Transverse colon (tissue), 4 donors: ENCODE measurements around the gene HDAC8. TPM values are rescaled to one million over a fixed set of nuclear protein-coding genes. Genes with fewer than 3 reads are reported as not detected.

Experiments
- DNase-seq: peaks from one replicate; pipeline ENCODE4 v3.0.0-alpha.2; 2019
- H3K27ac ChIP-seq, 4 donors: fragments of 200-600 bp; sonication (generic); 2 replicates each; pipeline ENCODE4 v1.5.1; 2016 to 2018; ENCODE audit warnings: inconsistent platforms in 4 of 4
- H3K27me3 ChIP-seq: fragments of 200-600 bp; sonication (generic); 2 replicates; pipeline ENCODE4 v1.5.1; 2017; ENCODE audit warnings: inconsistent platforms
- H3K36me3 ChIP-seq, 4 donors: fragments of 200-600 bp; sonication (generic); 2 replicates each; pipeline ENCODE4 v1.5.1; 2017 to 2019; ENCODE audit warnings: inconsistent platforms in 4 of 4
- H3K4me1 ChIP-seq, 4 donors: fragments of 200-600 bp; sonication (generic); 2 replicates each; pipeline ENCODE4 v1.5.1; 2017 to 2020; ENCODE audit warnings: inconsistent platforms in 4 of 4
- H3K4me3 ChIP-seq, 4 donors: fragments of 200-600 bp; sonication (generic); 1 replicate in 1 of 4; 2 replicates in 3 of 4; pipeline versions ENCODE4 v1.5.1 to v1.6.1; 2017 to 2019; ENCODE audit warnings: inconsistent platforms in 4 of 4
- H3K9me3 ChIP-seq, 2 donors: fragments of 200-600 bp; sonication (generic); 2 replicates each; pipeline ENCODE4 v1.5.1; 2017 to 2019; ENCODE audit warnings: inconsistent platforms in 2 of 2
- CTCF ChIP-seq, 5 experiments: fragments of 200-600 bp in 3 of 5; fragments of 450-650 bp in 2 of 5; sonication (generic) in 3 of 5; IDR thresholded peaks; 1 replicate in 2 of 5; 2 replicates in 3 of 5; pipeline ENCODE4 v1.5.1; 2016 to 2017; ENCODE audit warnings: antibody characterized with exemption in 5 of 5, inconsistent platforms in 3 of 5, mild to moderate bottlenecking in 2 of 5, moderate library complexity in 1 of 5
- EP300 ChIP-seq: sonication (generic); formaldehyde crosslinking; IDR thresholded peaks from one replicate; pipeline ENCODE4 v1.6.1; 2017; ENCODE audit warnings: antibody characterized with exemption, low read depth
- POLR2A ChIP-seq: fragments of 450-650 bp; IDR thresholded peaks from one replicate; pipeline ENCODE4 v1.6.1; 2016; ENCODE audit warnings: antibody characterized with exemption, mild to moderate bottlenecking, moderate library complexity
- POLR2AphosphoS5 ChIP-seq, 3 donors: sonication (generic); formaldehyde crosslinking; IDR thresholded peaks; one replicate each; pipeline ENCODE4 v1.6.1; 2016; ENCODE audit warnings: antibody characterized with exemption in 3 of 3
- WGBS, 2 donors: methylation state at CpG; one replicate each; pipeline ENCODE4 v1.1.5; 2018; ENCODE audit warnings: low coverage in 1 of 2; 5-methylcytosine and 5-hydroxymethylcytosine counted together
- in situ Hi-C, 4 donors: fragments of 200-750 bp; cut with MboI; loops; one replicate each; pipeline versions ENCODE4 v1.15.0 to v1.15.1; 2017; ENCODE audit warnings: low sequenced_read_pairs in 3 of 4, low pct_ligation_motif_present in 1 of 4, low pct_unique_long_range_greater_than_20kb in 1 of 4
- intact Hi-C: fragments of 100-400 bp; cut with DNase I; formaldehyde crosslinking; loops from one replicate; pipeline ENCODE4 v1.15.1; 2023; ENCODE audit warnings: low total_unique reads
- total RNA-seq, 4 donors: library from RNA; depleted of rRNA; stranded (reverse); fragments of >200 nt; gene quantifications; one replicate each; pipeline ENCODE4 v1.1.0, GENCODE V29; 2016

The HDAC8 gene
- total RNA-seq, 4 donors from 2014 or later, result 10.5 to 37.5 (median 18.4) TPM

- TF ChIP-seq POLR2AphosphoS5 (IDR thresholded peaks at IDR 0.05) (no peak), POLR2A (no peak), CTCF (IDR thresholded peaks at IDR 0.05) (no peak), EP300 (no peak)
- 76 to 100% methylated on average over 1 to 7 of the region's 7 CpGs for WGBS, 2 donors
- intact Hi-C loops, result no loop called here
- in situ Hi-C loops, result no loop called here
- Histone ChIP-seq H3K9me3 (no peaks in the 10 kb centered on the region), H3K27me3 (no peaks in the 10 kb centered on the region), H3K27ac (no peak overlapping the region), H3K4me3 (no peak overlapping the region), H3K36me3 (no peaks in the 10 kb centered on the region), H3K4me1 (peaks cover 0 to 5% (median 0%) of the 10 kb centered on the region in 4 donors)
- DNase-seq, result no peak
Observed at GRCh38 chrX:72576141-72576894, 3.7 kb upstream of the HDAC8 start.

GRCh38 chrX:72573158-72573511 is 492 bp upstream of the HDAC8 start:
- in situ Hi-C loops, result no loop called here
- Histone ChIP-seq H3K27ac (peak overlapping the region in 2 of 4 donors; percentile 73 to 79), H3K4me1 (peaks cover 0 to 5% (median 0%) of the 10 kb centered on the region in 4 donors), H3K9me3 (no peaks in the 10 kb centered on the region), H3K36me3 (no peaks in the 10 kb centered on the region), H3K27me3 (no peaks in the 10 kb centered on the region), H3K4me3 (peak overlapping the region in 3 of 4 donors; percentile 47 to 61 (median 55))
- intact Hi-C loops, result no loop called here
- no peak for DNase-seq
- 0 to 20% methylated on average over 1 to 7 of the region's 7 CpGs for WGBS, 2 donors
- TF ChIP-seq EP300 (no peak), POLR2A (no peak), POLR2AphosphoS5 (IDR thresholded peaks at IDR 0.05) (no peak), CTCF (IDR thresholded peaks at IDR 0.05) (no peak)

GRCh38 chrX:72569786-72570185 is 2.9 kb downstream of the HDAC8 start:
- in situ Hi-C loops, result no loop called here

More at GRCh38 chrX:72569786-72570185, 2.9 kb downstream of the HDAC8 start:
- Histone ChIP-seq H3K4me3 (no peak overlapping the region), H3K27me3 (no peaks in the 10 kb centered on the region), H3K36me3 (no peaks in the 10 kb centered on the region), H3K27ac (no peak overlapping the region), H3K9me3 (no peaks in the 10 kb centered on the region), H3K4me1 (peaks cover 0 to 5% (median 0%) of the 10 kb centered on the region in 4 donors)
- intact Hi-C loops, result no loop called here
- DNase-seq, result no peak
- 69% methylated on average over 2 of the region's 2 CpGs; no CpG with 5 or more reads in 1 of the 2 donors for WGBS, 2 donors
- TF ChIP-seq POLR2A (no peak), EP300 (no peak), POLR2AphosphoS5 (IDR thresholded peaks at IDR 0.05) (no peak), CTCF (IDR thresholded peaks at IDR 0.05) (no peak)
